Neural cell (in vitro differentiated cells): ENCODE results near the gene PLEKHM3. TPM values are rescaled to one million over a fixed set of nuclear protein-coding genes. Genes with fewer than 3 reads are reported as not detected.

Experiments
- H2AFZ ChIP-seq: fragments of 200-600, 300-800 bp; sonication (generic), shearing (Covaris generic); 2 replicates; pipeline ENCODE4 v1.6.0; 2014; ENCODE audit warnings: low read depth, mild to moderate bottlenecking, antibody characterized with exemption, low read length, moderate library complexity
- H3F3A ChIP-seq: fragments of 200-600 bp; shearing (Covaris generic); 2 replicates; pipeline ENCODE4 v1.6.1; 2016; ENCODE audit warnings: mild to moderate bottlenecking, moderate library complexity, mixed read lengths, antibody characterized with exemption, low read length; ENCODE audit not compliant: insufficient read depth, poor library complexity, severe bottlenecking
- H3K27ac ChIP-seq: fragments of 200-600, 300-800 bp; sonication (generic), shearing (Covaris generic); 2 replicates; pipeline ENCODE4 v1.5.1; 2014; ENCODE audit warnings: mild to moderate bottlenecking, low read length, moderate library complexity
- H3K27me3 ChIP-seq: fragments of 300-800, 200-600 bp; sonication (generic), shearing (Covaris generic); 2 replicates; pipeline ENCODE4 v1.6.0; 2014; ENCODE audit warnings: mild to moderate bottlenecking, low read depth, low read length, moderate library complexity; ENCODE audit not compliant: insufficient read depth
- H3K36me3 ChIP-seq: fragments of 300-800, 200-600 bp; sonication (generic), shearing (Covaris generic); 2 replicates; pipeline ENCODE4 v1.5.1; 2014; ENCODE audit warnings: mild to moderate bottlenecking, antibody characterized with exemption, low read length, moderate library complexity; ENCODE audit not compliant: insufficient read depth
- H3K4me2 ChIP-seq: fragments of 300-800, 200-600 bp; sonication (generic), shearing (Covaris generic); 2 replicates; pipeline ENCODE4 v1.6.0; 2014; ENCODE audit warnings: mild to moderate bottlenecking, low read length
- H3K4me3 ChIP-seq: fragments of 300-800, 200-600 bp; sonication (generic), shearing (Covaris generic); 2 replicates; pipeline ENCODE4 v1.5.1; 2014; ENCODE audit warnings: mild to moderate bottlenecking, low read length, moderate library complexity
- H3K79me2 ChIP-seq: fragments of 200-600 bp; shearing (Covaris generic); replicated peaks from 2 replicates; pipeline ENCODE4 v1.6.0; 2014; ENCODE audit warnings: mild to moderate bottlenecking, low read length, moderate library complexity; ENCODE audit not compliant: insufficient read depth
- H3K9ac ChIP-seq: fragments of 300-800, 200-600 bp; sonication (generic), shearing (Covaris generic); 2 replicates; pipeline ENCODE4 v1.6.1; 2016; ENCODE audit warnings: mild to moderate bottlenecking, low read length, mixed read lengths
- H3K9me2 ChIP-seq: fragments of 200-600 bp; shearing (Covaris generic); 2 replicates; pipeline ENCODE4 v1.6.1; 2016; ENCODE audit warnings: mild to moderate bottlenecking, low read length, mixed read lengths; ENCODE audit not compliant: insufficient read depth
- H3K9me3 ChIP-seq: fragments of 200-600, 300-800 bp; sonication (generic), shearing (Covaris generic); 2 replicates; pipeline ENCODE4 v1.6.1; 2016; ENCODE audit warnings: mild to moderate bottlenecking, mixed run types, low read length, moderate library complexity, mixed read lengths
- H4K20me1 ChIP-seq: fragments of 200-600 bp; shearing (Covaris generic); 2 replicates; pipeline ENCODE4 v1.6.1; 2016; ENCODE audit warnings: mild to moderate bottlenecking, mixed run types; ENCODE audit not compliant: insufficient read depth
- EP300 ChIP-seq: fragments of 450-650 bp; conservative IDR thresholded peaks from 2 replicates; pipeline ENCODE4 v1.6.1; 2014; ENCODE audit warnings: antibody characterized with exemption, mild to moderate bottlenecking, moderate library complexity; ENCODE audit not compliant: poor library complexity, severe bottlenecking
- EZH2 ChIP-seq: fragments of 200-600, 300-800 bp; shearing (Covaris generic), sonication (generic); IDR thresholded peaks from 2 replicates; pipeline ENCODE4 v1.6.1; 2014; ENCODE audit warnings: antibody characterized with exemption, low read length, borderline replicate concordance, mild to moderate bottlenecking; ENCODE audit not compliant: insufficient read depth, poor library complexity, severe bottlenecking
- MXI1 ChIP-seq: fragments of 450-650 bp; conservative IDR thresholded peaks from 2 replicates; pipeline ENCODE4 v1.6.1; 2014; ENCODE audit warnings: antibody characterized with exemption, mild to moderate bottlenecking; ENCODE audit not compliant: poor library complexity, severe bottlenecking
- POLR2AphosphoS5 ChIP-seq: IDR thresholded peaks from 2 replicates; pipeline ENCODE4 v1.6.1; 2012
- RAD21 ChIP-seq: fragments of 450-650 bp; conservative IDR thresholded peaks from 2 replicates; pipeline ENCODE4 v1.6.1; 2014; ENCODE audit warnings: antibody characterized with exemption, mild to moderate bottlenecking, moderate library complexity
- SMC3 ChIP-seq: fragments of 450-650 bp; conservative IDR thresholded peaks from 2 replicates; pipeline ENCODE4 v1.6.1; 2014; ENCODE audit warnings: antibody characterized with exemption, mild to moderate bottlenecking, moderate library complexity; ENCODE audit not compliant: poor library complexity
- TAF1 ChIP-seq: IDR thresholded peaks from 2 replicates; pipeline ENCODE4 v1.6.1; 2012; ENCODE audit warnings: low read depth
- polyA plus RNA-seq: library from polyadenylated mRNA; depleted of rRNA; stranded (reverse); fragments of >200 nt; gene quantifications from 2 replicates; pipeline ENCODE4 v1.2.3, GENCODE V29; 2014
- TF ChIP-seq, protein P1 (sequence below): fragments of 450-650 bp; IDR thresholded peaks from 2 replicates; pipeline ENCODE4 v1.5.1; 2014; ENCODE audit warnings: antibody characterized with exemption, mild to moderate bottlenecking, moderate library complexity; ENCODE audit not compliant: poor library complexity, severe bottlenecking
- TF ChIP-seq, protein P2 (sequence below): IDR thresholded peaks from 2 replicates; pipeline ENCODE4 v1.6.1; 2012; ENCODE audit warnings: borderline replicate concordance

PLEKHM3 gene
- polyA plus RNA-seq, 1 donor from 2014 or later: 13.4 TPM

DNA sequence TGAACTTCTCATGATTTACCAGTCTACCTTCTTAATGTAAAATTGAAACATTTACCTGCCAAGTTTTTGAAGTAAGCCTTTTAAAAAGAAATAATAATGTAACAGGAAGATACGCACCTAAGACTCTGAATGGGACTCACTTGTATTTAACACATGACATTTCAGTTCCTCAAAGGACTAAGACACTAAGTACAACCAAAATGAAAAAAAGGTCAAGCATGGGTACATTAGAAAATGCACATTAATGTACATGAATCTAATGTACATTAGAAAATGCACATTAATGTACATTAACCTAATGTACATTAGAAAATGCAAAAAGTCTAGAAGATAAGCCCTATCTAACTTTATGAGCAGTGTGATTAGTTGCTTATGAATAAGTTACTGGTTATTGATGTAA is 186.3 kb downstream of the PLEKHM3 start:
- H3K4me2 ChIP-seq: no peak overlapping the region
- H3K9me2 ChIP-seq: no peaks in the 10 kb centered on the region
- no peaks in the 10 kb centered on the region for H4K20me1 ChIP-seq
- H3K79me2 ChIP-seq: no peaks in the 10 kb centered on the region
- H3K9me3 ChIP-seq: no peaks in the 10 kb centered on the region
- no peak overlapping the region for H2AFZ ChIP-seq
- H3K9ac ChIP-seq: no peak overlapping the region
- no peak overlapping the region for H3K4me3 ChIP-seq
- H3F3A ChIP-seq: no peaks in the 10 kb centered on the region
- no peak for TF ChIP-seq POLR2AphosphoS5
- TF ChIP-seq EZH2: no peak
- TF ChIP-seq, protein P1, sequence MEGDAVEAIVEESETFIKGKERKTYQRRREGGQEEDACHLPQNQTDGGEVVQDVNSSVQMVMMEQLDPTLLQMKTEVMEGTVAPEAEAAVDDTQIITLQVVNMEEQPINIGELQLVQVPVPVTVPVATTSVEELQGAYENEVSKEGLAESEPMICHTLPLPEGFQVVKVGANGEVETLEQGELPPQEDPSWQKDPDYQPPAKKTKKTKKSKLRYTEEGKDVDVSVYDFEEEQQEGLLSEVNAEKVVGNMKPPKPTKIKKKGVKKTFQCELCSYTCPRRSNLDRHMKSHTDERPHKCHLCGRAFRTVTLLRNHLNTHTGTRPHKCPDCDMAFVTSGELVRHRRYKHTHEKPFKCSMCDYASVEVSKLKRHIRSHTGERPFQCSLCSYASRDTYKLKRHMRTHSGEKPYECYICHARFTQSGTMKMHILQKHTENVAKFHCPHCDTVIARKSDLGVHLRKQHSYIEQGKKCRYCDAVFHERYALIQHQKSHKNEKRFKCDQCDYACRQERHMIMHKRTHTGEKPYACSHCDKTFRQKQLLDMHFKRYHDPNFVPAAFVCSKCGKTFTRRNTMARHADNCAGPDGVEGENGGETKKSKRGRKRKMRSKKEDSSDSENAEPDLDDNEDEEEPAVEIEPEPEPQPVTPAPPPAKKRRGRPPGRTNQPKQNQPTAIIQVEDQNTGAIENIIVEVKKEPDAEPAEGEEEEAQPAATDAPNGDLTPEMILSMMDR: no peak
- no peak for TF ChIP-seq MXI1
- TF ChIP-seq, protein P2, sequence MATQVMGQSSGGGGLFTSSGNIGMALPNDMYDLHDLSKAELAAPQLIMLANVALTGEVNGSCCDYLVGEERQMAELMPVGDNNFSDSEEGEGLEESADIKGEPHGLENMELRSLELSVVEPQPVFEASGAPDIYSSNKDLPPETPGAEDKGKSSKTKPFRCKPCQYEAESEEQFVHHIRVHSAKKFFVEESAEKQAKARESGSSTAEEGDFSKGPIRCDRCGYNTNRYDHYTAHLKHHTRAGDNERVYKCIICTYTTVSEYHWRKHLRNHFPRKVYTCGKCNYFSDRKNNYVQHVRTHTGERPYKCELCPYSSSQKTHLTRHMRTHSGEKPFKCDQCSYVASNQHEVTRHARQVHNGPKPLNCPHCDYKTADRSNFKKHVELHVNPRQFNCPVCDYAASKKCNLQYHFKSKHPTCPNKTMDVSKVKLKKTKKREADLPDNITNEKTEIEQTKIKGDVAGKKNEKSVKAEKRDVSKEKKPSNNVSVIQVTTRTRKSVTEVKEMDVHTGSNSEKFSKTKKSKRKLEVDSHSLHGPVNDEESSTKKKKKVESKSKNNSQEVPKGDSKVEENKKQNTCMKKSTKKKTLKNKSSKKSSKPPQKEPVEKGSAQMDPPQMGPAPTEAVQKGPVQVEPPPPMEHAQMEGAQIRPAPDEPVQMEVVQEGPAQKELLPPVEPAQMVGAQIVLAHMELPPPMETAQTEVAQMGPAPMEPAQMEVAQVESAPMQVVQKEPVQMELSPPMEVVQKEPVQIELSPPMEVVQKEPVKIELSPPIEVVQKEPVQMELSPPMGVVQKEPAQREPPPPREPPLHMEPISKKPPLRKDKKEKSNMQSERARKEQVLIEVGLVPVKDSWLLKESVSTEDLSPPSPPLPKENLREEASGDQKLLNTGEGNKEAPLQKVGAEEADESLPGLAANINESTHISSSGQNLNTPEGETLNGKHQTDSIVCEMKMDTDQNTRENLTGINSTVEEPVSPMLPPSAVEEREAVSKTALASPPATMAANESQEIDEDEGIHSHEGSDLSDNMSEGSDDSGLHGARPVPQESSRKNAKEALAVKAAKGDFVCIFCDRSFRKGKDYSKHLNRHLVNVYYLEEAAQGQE: no peak
- no peak for TF ChIP-seq TAF1
- TF ChIP-seq SMC3: no peak
- TF ChIP-seq RAD21: no peak
- no peak for TF ChIP-seq EP300
- H3K36me3 ChIP-seq: no peaks in the 10 kb centered on the region
- no peak overlapping the region for H3K27ac ChIP-seq
- H3K27me3 ChIP-seq: no peaks in the 10 kb centered on the region

DNA sequence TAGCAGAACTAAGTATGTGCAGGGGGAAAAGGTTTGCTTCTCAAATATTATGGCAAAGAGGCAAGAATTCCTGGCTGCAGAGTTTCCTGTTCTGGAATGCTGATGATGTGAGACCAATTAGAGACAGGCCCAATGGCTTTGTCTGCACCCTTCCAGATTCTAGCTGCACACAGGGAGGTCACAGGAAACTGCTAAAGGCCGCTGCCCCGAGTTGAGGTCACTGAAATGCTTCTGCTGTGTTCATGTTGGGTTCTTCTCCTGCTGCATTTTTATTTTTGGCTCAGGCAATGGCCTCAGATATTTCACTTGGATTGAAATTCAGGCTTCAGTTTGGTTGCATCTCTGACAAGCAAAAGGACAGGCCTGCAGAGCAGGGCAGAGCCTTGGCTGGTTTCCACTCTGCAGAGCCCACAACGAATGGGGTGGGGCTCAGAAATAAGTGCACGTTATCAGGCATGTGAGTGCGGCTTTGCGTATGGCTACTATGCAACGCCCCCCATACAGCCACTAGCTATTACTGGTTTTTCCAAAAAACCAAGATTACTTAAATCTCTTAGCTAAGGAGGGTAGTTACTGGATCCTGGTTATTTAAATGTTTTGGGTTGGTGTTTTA is 188.7 kb downstream of the PLEKHM3 start:
- Histone ChIP-seq H3K4me2 (no peak overlapping the region), H4K20me1 (no peaks in the 10 kb centered on the region), H3F3A (no peaks in the 10 kb centered on the region), H3K36me3 (no peaks in the 10 kb centered on the region), H3K9ac (no peak overlapping the region), H3K27me3 (no peaks in the 10 kb centered on the region), H2AFZ (no peak overlapping the region), H3K27ac (no peak overlapping the region), H3K4me3 (no peak overlapping the region), H3K9me2 (no peaks in the 10 kb centered on the region), H3K9me3 (no peaks in the 10 kb centered on the region), H3K79me2 (no peaks in the 10 kb centered on the region)
- TF ChIP-seq RAD21 (no peak), EP300 (no peak), TAF1 (no peak), MXI1 (no peak), EZH2 (no peak)
- TF ChIP-seq, protein P1: no peak
